ENCODE data around the gene TNS3.

TNS3 gene

DNA sequence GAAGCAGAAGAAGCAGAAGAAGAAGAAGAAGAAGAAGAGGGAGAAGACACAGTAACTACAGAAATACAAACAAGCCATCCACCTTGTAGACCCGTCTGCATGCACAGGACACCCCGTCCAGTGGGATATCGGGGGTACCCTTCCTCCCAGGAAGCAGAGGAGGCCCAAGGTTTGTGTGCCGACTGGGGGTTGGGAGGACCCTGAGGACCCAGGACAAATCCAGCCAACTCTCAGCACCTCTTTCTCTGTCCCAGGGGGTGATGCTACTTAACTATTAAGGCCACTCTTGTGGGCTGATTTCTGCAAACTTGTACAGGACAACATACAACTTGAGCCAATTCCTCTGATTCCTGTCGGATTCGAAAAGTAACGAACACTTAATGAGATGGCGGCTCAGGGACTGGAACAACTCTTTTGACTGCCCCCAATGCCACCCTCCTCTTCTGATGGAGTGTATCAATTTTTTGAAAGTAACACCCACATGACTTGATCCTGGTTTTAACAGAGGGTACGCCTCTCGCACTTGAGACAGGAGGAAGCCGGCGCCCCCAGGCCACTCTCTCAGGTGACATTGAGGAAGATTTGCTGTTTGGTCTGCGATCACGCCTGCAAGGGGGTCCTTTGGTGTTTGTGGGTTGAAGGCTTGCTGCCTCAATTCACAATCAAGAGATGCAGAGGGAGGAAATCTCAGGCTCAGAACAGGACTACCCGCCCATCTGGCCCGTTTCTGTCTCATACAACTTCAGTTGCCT, 192.6 kb downstream of the TNS3 start:
- CTCF ChIA-PET = no interaction called here
- no peak overlapping the region for H3K4me3 Mint-ChIP-seq

DNA sequence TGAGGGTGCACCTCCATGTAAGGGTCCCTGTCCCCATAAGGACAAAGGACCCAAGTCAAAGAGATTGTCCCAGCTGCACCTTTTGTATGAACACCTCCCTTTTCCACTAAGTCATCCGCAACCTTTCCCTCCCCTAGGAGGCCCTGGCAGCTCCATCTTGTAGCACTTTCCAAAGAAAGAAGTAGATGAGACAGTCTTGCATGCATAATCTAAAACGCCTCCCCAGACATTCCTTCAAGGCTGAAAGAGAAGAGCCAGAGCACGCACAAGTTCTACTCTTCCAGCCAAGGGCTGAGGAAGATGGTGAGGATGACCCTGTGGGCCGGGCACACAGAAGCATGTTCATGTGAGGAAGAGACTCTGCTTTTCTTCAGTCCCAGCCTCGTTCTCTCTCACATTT, 194.4 kb downstream of the TNS3 start:
- Mint-ChIP-seq H3K4me1 (no peaks in the 10 kb centered on the region), H3K27ac (no peak overlapping the region), H3K4me3 (no peak overlapping the region), H3K9me3 (no peaks in the 10 kb centered on the region), H3K27me3 (peaks cover 3% of the 10 kb centered on the region), H3K36me3 (no peaks in the 10 kb centered on the region)
- DNase-seq = no peak
- CTCF ChIA-PET = no interaction called here

More for the DNA sequence above, 192.6 kb downstream of the TNS3 start:
- H3K9me3 Mint-ChIP-seq = no peaks in the 10 kb centered on the region
- no peaks in the 10 kb centered on the region for H3K4me1 Mint-ChIP-seq
- H3K27ac Mint-ChIP-seq = no peak overlapping the region
- no peaks in the 10 kb centered on the region for H3K27me3 Mint-ChIP-seq
- H3K36me3 Mint-ChIP-seq = no peaks in the 10 kb centered on the region
- no peak for DNase-seq

DNA sequence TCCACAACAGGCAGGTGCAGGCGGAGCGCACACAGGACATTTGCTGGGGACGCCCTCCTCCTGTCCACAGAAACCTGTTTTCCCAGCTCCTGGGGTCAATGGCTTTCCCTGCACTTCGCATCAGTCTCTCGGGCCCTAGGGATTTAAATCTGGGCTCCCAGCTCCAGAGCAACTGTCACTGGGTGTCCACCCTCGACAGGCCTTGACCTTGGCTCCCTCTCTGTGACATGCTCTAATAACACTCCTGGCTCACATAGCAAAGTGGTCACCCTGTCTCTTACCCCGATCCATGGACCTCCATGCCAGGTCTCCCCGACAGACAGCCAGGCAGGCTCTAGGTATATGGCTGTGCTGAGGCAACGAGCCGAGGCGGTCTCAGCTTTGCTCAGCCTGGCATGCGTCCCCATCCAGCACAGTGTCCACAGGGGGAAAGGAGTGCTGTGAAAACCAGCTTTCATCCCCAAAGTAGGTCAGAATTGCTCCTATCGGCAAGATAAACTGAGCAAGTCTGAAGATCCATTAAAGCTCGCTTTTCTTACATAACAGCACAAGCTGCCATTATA, 195.6 kb downstream of the TNS3 start:
- CTCF ChIA-PET = interaction anchor here (0.9 kb wide), 1 partner anchor 121 kb away, joined by 3 read pairs; no protein-coding TSS in a partner anchor
- DNase-seq = no peak
- no peak overlapping the region for H3K27ac Mint-ChIP-seq
- H3K4me1 Mint-ChIP-seq = no peaks in the 10 kb centered on the region
- no peaks in the 10 kb centered on the region for H3K36me3 Mint-ChIP-seq
- H3K27me3 Mint-ChIP-seq = peaks cover 3% of the 10 kb centered on the region
- H3K4me3 Mint-ChIP-seq = no peak overlapping the region
- H3K9me3 Mint-ChIP-seq = no peaks in the 10 kb centered on the region

DNA sequence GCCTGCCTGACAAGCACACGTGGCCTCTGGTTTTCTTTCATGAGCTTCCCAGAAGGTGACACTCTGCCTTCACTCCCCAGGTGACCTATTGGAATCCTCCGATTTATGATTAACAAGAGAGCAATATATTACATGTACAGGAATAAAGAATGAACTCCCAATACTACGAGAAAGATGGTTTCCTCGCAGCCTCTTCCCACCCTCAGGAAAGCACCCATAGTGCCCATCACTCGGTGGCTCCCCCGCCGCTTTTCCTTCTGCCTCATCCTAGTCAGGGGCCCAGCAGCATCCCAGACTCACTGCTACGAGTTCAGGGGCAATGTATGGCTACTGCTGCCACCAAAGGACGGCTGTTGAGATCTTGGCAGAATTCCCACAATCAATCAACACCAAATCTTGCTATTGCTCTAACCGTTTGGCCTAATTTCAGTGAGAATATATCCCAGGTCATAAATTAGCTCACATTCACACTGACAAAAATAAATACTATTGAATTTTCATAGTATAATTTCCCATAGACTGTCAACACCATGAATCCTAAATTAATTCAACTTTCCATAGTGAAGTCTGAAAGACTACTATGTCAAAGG, 196.3 kb downstream of the TNS3 start:
- Mint-ChIP-seq H3K36me3 (no peaks in the 10 kb centered on the region), H3K9me3 (no peaks in the 10 kb centered on the region), H3K27ac (no peak overlapping the region), H3K4me1 (no peaks in the 10 kb centered on the region), H3K4me3 (no peak overlapping the region), H3K27me3 (peaks cover 3% of the 10 kb centered on the region)
- DNase-seq = no peak
- CTCF ChIA-PET = interaction anchor here (0.9 kb wide), 1 partner anchor 120 kb away, joined by 3 read pairs; no protein-coding TSS in a partner anchor

DNA sequence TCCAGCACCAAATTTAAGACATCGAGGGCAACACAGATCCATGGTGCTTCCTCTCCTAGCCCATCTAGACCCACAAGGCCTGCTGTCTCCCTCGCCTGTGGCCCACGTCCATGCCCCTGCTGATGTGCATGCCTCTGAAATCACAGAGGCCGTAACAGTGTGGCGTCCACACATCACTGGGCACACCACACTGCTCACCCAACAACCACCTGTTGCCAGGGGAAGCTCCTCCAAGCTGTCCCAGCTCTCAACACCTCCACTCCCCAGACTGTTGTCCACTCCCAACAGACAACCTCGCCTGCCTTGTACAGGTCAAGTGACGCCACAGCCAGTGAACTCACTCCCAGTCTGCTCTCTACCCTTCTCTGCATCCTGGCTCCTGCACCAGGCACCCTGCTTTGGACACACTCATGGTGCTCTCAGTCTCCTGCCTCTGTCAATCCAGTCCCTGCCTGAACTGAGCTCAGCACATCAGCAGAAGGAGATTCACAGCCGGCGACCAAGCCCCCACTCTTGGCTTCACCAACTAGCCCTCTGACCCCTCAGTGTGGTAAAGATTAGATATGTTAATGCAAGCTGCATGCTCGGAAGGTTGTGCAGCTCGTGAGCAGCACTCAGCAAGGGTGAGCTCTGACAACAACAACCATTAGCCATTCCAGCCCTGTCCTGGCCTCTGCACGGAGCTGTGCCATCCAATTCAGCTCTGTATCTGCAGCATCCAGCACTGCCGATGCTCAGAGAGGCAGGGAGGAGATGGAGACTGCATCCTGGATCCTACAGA, 197.0 kb downstream of the TNS3 start:
- Mint-ChIP-seq H3K27ac (no peak overlapping the region), H3K4me1 (no peaks in the 10 kb centered on the region), H3K27me3 (peaks cover 3% of the 10 kb centered on the region), H3K4me3 (no peak overlapping the region), H3K36me3 (no peaks in the 10 kb centered on the region), H3K9me3 (no peaks in the 10 kb centered on the region)
- CTCF ChIA-PET = no interaction called here
- no peak for DNase-seq

DNA sequence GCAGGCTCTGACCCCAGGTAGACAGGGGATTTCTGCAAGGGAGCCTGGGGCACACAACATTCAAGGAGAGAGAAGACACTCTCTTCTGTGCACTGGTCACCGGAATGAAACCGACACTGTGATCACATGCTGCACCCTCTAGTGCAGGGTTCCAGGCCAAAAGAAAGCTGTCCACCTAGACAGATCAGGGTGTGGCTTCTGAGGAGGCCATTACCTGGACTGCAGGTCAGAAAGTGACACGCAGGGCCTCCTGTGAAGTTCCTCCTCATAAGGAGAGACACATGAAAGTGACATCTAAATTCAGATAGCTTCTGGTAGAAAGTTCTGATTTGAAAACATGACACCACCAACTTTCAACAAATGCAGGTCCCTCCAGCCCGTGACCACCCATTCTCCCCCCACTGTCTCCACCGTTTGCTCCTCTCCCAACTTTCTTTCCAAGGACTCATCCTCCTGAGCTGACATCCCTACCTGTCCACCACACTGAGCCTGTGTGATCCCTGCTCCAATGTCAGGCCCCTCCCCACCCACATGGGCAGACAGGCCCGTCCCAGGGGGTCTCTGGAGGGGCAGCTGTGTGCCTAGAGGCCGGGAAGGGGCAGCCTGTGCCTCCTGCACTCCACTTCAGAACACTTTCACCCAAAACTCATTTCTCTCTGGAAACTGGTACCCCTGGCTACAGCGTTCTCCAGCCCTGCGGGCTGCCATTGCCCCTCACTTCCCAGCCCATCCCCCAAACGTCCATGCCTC, 198.0 kb downstream of the TNS3 start:
- no peak overlapping the region for H3K4me3 Mint-ChIP-seq
- no peaks in the 10 kb centered on the region for H3K36me3 Mint-ChIP-seq
- CTCF ChIA-PET = no interaction called here
- H3K27ac Mint-ChIP-seq = no peak overlapping the region
- H3K9me3 Mint-ChIP-seq = no peaks in the 10 kb centered on the region
- peaks cover 3% of the 10 kb centered on the region for H3K27me3 Mint-ChIP-seq
- H3K4me1 Mint-ChIP-seq = no peaks in the 10 kb centered on the region
- DNase-seq = no peak

DNA sequence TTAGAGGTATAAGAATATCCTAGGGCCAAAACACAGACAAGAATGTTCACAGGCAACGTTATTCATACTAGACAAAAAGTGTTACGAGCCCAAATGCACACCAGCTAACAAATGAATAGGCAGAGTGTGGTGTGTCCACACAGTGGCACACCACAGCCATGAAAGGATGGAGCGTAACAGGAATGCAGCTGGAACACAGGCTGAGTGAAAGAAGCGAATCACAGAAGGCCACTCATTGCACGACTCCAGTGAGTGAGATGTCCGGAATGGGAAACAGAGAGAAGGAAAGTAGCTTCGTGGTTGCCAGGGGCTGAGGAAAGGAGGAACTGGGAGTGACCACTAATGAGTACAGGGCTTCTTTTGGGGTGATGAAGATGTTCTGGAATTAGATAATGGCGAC, 198.8 kb downstream of the TNS3 start:
- Mint-ChIP-seq H3K4me3 (no peak overlapping the region), H3K9me3 (no peaks in the 10 kb centered on the region), H3K4me1 (no peaks in the 10 kb centered on the region), H3K27ac (no peak overlapping the region), H3K36me3 (no peaks in the 10 kb centered on the region), H3K27me3 (peaks cover 3% of the 10 kb centered on the region)
- CTCF ChIA-PET = no interaction called here
- no peak for DNase-seq

DNA sequence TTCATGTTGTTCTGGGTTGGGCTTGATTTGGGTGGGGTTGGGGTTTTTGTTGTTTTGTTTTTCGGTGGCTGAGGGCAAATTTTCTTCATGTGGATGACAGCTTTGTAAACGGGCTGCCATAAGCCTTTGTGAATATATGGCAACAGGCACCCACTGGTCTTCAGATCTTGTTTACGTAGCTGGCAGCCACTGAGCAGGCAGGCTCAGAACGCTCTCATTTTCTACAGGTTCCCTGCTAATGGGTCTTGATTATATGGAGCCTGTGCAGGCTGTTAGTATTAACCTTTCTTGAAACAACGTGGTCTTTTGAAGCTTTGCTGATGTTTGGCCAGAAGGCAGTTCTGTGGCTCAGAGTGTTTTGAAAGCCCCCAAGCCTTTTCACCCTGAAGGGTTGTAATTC, 199.7 kb downstream of the TNS3 start:
- no peaks in the 10 kb centered on the region for H3K9me3 Mint-ChIP-seq
- H3K36me3 Mint-ChIP-seq = no peaks in the 10 kb centered on the region
- DNase-seq = no peak
- no peak overlapping the region for H3K27ac Mint-ChIP-seq
- CTCF ChIA-PET = no interaction called here
- peaks cover 3% of the 10 kb centered on the region for H3K27me3 Mint-ChIP-seq
- H3K4me3 Mint-ChIP-seq = no peak overlapping the region
- no peaks in the 10 kb centered on the region for H3K4me1 Mint-ChIP-seq

DNA sequence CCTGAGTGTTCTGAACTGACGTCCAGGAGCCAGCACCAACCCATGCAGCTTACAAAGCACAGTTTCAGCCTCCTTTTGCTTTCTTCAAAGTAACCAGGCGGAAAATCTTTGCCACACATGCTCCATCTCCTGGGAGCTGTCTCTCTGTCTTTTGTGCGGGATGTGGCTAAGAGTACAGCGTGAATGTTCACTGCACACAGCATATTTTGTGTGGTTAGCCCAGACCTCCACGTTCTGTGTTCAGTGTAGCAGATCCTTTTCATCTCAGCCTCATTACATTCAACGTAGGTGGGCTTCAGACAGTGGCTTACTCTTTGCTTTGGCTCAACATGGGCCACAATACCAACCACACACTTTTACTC, 200.8 kb downstream of the TNS3 start:
- DNase-seq = no peak
- no peak overlapping the region for H3K4me3 Mint-ChIP-seq
- H3K27me3 Mint-ChIP-seq = peaks cover 3% of the 10 kb centered on the region
- H3K4me1 Mint-ChIP-seq = no peaks in the 10 kb centered on the region
- no peak overlapping the region for H3K27ac Mint-ChIP-seq
- H3K9me3 Mint-ChIP-seq = no peaks in the 10 kb centered on the region
- no peaks in the 10 kb centered on the region for H3K36me3 Mint-ChIP-seq
- CTCF ChIA-PET = no interaction called here

DNA sequence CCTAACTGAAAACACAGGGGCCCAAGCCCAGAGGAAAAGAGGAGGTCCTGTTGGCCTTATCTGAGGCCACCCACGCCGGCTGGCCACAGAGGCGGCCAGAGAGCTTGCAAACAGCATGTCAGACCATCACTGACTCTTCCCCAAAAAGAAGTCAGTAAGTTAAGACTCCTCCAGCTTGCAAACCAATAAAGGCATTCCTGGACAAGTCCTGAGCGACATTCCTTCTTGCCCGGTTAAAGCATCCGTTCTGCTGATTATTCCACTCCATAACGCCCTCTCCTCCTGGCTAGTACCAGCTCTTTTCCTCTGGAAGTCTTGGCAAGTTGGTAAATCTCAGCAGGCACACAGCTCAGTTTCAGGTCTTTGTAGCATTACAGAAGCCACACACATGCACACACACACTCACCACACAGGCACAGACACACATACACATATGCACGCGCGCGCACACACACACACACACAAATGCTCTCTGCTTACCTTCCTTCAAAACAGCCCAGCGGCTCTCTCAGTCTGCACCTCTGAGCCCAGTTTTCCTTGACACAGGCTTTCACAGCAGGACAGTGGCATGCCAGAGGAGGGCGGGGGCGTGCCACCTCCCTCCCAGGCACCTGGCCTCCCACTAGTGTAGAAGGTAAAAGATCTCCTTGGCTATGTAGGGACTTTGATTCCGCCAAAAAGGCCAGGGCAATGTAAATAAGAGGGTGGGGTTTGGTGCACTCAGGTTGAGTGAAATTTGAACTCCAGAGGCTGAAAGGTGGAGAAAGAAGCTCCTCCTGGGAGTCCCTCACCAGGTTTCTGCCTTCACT, 201.4 kb downstream of the TNS3 start:
- no peak for DNase-seq
- Mint-ChIP-seq H3K4me1 (no peaks in the 10 kb centered on the region), H3K27me3 (peaks cover 3% of the 10 kb centered on the region), H3K4me3 (no peak overlapping the region), H3K36me3 (no peaks in the 10 kb centered on the region), H3K27ac (no peak overlapping the region), H3K9me3 (no peaks in the 10 kb centered on the region)
- CTCF ChIA-PET = no interaction called here

DNA sequence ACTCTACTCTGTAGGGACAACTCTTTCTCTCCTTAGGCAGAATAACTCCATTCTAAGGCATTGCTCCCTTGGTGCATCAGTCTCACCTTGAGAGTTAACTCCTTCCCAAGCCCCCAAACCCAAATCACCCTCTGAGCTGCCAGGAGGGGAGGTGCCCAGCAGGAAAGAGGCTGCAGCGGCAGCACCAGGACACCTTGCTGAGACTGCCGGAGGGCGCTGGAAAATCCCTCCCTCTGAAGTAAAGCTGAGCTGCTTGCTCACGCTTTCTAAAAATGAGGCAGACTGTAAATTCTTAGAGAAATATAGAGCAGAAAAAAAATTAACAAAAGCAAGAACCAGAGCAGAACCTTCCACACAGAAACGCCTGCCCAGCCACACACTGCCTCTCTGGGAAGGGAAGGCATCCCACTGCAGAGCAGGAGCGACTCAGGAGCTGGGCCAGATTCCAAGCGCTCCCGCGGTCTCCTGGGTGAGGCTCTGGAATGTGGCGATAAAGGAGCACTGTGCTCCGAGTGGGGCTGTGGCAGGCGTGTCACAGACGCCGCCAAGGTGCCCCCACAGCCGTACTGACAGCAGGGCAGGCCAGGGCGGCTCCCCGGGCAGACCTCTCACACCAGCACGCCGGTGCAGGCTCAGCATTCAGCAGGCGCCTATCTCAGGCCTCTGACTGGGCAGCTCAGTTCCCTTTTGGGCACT, 202.1 kb downstream of the TNS3 start:
- Mint-ChIP-seq H3K9me3 (no peaks in the 10 kb centered on the region), H3K27ac (no peak overlapping the region), H3K4me1 (no peaks in the 10 kb centered on the region), H3K4me3 (no peak overlapping the region), H3K36me3 (no peaks in the 10 kb centered on the region), H3K27me3 (peaks cover 3% of the 10 kb centered on the region)
- no peak for DNase-seq
- CTCF ChIA-PET = no interaction called here

DNA sequence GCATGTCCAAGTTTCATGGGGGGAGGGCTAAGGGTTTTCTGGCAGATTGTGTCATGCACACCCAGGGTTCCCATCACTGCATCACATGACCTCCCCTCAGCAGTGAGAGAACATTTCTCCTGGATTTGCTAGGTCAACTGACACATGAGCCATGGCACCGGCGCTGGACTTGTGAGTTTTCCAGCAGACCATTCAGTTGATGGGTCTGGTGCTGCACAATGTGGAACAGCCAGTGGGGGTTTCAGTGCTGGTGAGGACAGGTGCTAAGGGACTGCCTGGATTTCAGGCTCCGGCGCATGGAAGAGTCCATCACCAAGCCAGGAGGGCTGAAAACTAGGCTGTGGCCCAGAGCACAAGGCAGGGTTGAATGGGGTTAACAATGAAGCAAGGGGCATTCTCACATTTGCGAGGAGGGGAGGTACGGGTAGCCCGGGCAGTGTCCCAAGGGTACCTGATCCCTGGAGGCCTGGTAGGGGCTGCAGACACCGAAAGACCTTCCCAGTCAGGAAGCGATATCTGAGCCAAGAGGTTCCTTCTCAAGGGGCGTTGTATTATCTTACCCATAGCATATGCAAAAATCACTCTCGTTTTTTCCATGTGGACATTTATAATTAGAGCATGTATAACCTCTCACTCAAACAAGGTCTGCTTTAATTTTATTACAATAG, 203.0 kb downstream of the TNS3 start:
- no peaks in the 10 kb centered on the region for H3K4me1 Mint-ChIP-seq
- H3K4me3 Mint-ChIP-seq = no peak overlapping the region
- no peaks in the 10 kb centered on the region for H3K27me3 Mint-ChIP-seq
- H3K27ac Mint-ChIP-seq = no peak overlapping the region
- no peaks in the 10 kb centered on the region for H3K36me3 Mint-ChIP-seq
- DNase-seq = no peak
- no peaks in the 10 kb centered on the region for H3K9me3 Mint-ChIP-seq
- CTCF ChIA-PET = no interaction called here

DNA sequence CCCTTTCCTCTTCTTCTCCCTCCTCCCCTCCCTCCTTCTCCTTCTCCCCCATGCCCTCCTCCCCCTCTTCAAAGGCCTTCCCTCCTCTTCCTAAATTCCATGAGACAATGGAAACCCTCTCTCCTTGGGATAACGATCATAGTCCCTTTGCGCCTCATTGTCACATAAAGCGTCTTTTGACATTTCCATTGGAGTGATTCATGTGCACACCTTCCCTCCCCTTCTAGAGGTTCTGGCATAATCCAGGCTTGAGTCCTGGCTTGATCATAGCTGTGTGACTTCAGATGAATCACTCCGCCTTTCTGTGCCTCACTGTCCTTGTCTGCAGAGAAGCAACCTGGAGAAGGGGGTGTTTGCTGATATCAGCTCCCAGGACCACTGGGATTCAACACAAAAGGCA, 204.2 kb downstream of the TNS3 start:
- CTCF ChIA-PET = no interaction called here
- no peaks in the 10 kb centered on the region for H3K36me3 Mint-ChIP-seq
- H3K4me3 Mint-ChIP-seq = no peak overlapping the region
- no peaks in the 10 kb centered on the region for H3K27me3 Mint-ChIP-seq
- no peak for DNase-seq
- H3K4me1 Mint-ChIP-seq = no peaks in the 10 kb centered on the region
- no peaks in the 10 kb centered on the region for H3K9me3 Mint-ChIP-seq
- no peak overlapping the region for H3K27ac Mint-ChIP-seq
